BJ (cell line): ENCODE data around the gene MYO18A. TPM values are rescaled to one million over a fixed set of nuclear protein-coding genes. Genes with fewer than 3 reads are reported as not detected.

Experiments used
- CTCF ChIA-PET: fragments of 350-600 bp; formaldehyde crosslinking; extraction: SDS; loops from one replicate; lab custom pipeline; 2021; ENCODE audit warnings: antibody characterized with exemption, inconsistent platforms; lab: Yijun Ruan, JAX
- POLR2A ChIA-PET: fragments of 300-600 bp; sonication (Branson Sonifier 250); formaldehyde crosslinking; extraction: SDS; loops from one replicate; lab custom pipeline; 2021; ENCODE audit warnings: antibody characterized with exemption; lab: Charles Lee
- DNase-seq: peaks from one replicate; pipeline ENCODE4 v3.0.0-alpha.2; 2011; ENCODE audit warnings: low read depth
- H3K27me3 ChIP-seq: 2 replicates; pipeline ENCODE4 v1.6.0; 2011; ENCODE audit warnings: low read length; ENCODE audit not compliant: control insufficient read depth, insufficient read depth
- H3K36me3 ChIP-seq: 2 replicates; pipeline ENCODE4 v1.5.1; 2011; ENCODE audit warnings: low read length; ENCODE audit not compliant: control insufficient read depth, insufficient read depth
- H3K4me3 ChIP-seq: 2 replicates; pipeline ENCODE4 v1.5.1; 2011; ENCODE audit warnings: low read depth, mild to moderate bottlenecking, control low read depth, low read length
- CTCF ChIP-seq: IDR thresholded peaks from 2 replicates; pipeline ENCODE4 v1.5.1; 2011; ENCODE audit warnings: low read depth, mild to moderate bottlenecking, control low read depth, inconsistent platforms, low read length, moderate library complexity; ENCODE audit not compliant: insufficient read depth
- polyA plus RNA-seq: library from polyadenylated mRNA; depleted of rRNA; stranded (reverse); fragments of >200 nt; gene quantifications from 2 replicates; pipeline ENCODE4 v1.2.3, GENCODE V29; 2011

The MYO18A gene
- polyA plus RNA-seq, 1 experiment, result 12.0 TPM

- POLR2A ChIA-PET, result no interaction called here
Observed at GRCh38 chr17:29093090-29093871, 86.9 kb downstream of the MYO18A start.

GRCh38 chr17:29091606-29092289, 88.5 kb downstream of the MYO18A start:
- peaks cover 51% of the 10 kb centered on the region for H3K36me3 ChIP-seq

More at GRCh38 chr17:29093090-29093871, 86.9 kb downstream of the MYO18A start:
- H3K27me3 ChIP-seq, result no peaks in the 10 kb centered on the region
- no peak overlapping the region for H3K4me3 ChIP-seq
- CTCF ChIA-PET, result interaction anchor here (1.0 to 4.2 kb wide), 3 partner anchors 22 to 128 kb away, joined by 4 to 20 read pairs (median 4); no protein-coding TSS in a partner anchor
- DNase-seq, result no peak
- peaks cover 61% of the 10 kb centered on the region for H3K36me3 ChIP-seq
- no peak for TF ChIP-seq CTCF

GRCh38 chr17:29090750-29091605, 89.2 kb downstream of the MYO18A start:
- H3K36me3 ChIP-seq, result peaks cover 50% of the 10 kb centered on the region
- no peak for TF ChIP-seq CTCF
- no peak for DNase-seq
- CTCF ChIA-PET, result interaction anchor here (0.6 to 4.2 kb wide), 9 partner anchors 11 to 429 kb away, joined by 3 to 20 read pairs (median 6); partner anchors contain the start of genes SDF2 and SUPT6H
- POLR2A ChIA-PET, result interaction anchor here (0.6 kb wide), 1 partner anchor 11 kb away, joined by 3 read pairs; no protein-coding TSS in a partner anchor
- no peak overlapping the region for H3K4me3 ChIP-seq
- no peaks in the 10 kb centered on the region for H3K27me3 ChIP-seq

More at GRCh38 chr17:29091606-29092289, 88.5 kb downstream of the MYO18A start:
- no peak for TF ChIP-seq CTCF
- CTCF ChIA-PET, result interaction anchor here (0.6 to 4.2 kb wide), 8 partner anchors 18 to 430 kb away, joined by 3 to 20 read pairs (median 5); partner anchors contain the start of genes SDF2 and SUPT6H
- no peaks in the 10 kb centered on the region for H3K27me3 ChIP-seq
- POLR2A ChIA-PET, result no interaction called here
- DNase-seq, result no peak
- no peak overlapping the region for H3K4me3 ChIP-seq

GRCh38 chr17:29090108-29090507, 90.1 kb downstream of the MYO18A start:
- CTCF ChIA-PET, result interaction anchor here (1.1 to 4.2 kb wide), 5 partner anchors 10 to 137 kb away, joined by 4 to 20 read pairs (median 17); no protein-coding TSS in a partner anchor
- no peak overlapping the region for H3K4me3 ChIP-seq
- TF ChIP-seq CTCF, result no peak
- DNase-seq, result no peak
- H3K36me3 ChIP-seq, result peaks cover 49% of the 10 kb centered on the region
- POLR2A ChIA-PET, result no interaction called here
- no peaks in the 10 kb centered on the region for H3K27me3 ChIP-seq
